ENCODE results near the gene TOP1.
A peak's percentile ranks its signal among the peaks of the same experiment; 100 is the strongest.

The TOP1 gene

GRCh38 chr20:41170386-41171105, 141.9 kb downstream of the TOP1 start:
- no peak for DNase-seq

- no peak for DNase-seq
These were observed 143.2 kb downstream of the TOP1 start for GRCh38 chr20:41171736-41172295.

- DNase-seq, result no peak
These were observed 143.9 kb downstream of the TOP1 start for GRCh38 chr20:41172296-41173140.

GRCh38 chr20:41173161-41173721, 144.6 kb downstream of the TOP1 start:
- DNase-seq, result peak; percentile 70

- no peak for DNase-seq
These were observed 145.2 kb downstream of the TOP1 start for GRCh38 chr20:41173791-41174341.
